Spleen (tissue), 7 donors: Measurements from ENCODE around the gene CALML5.

Experiments
- CTCF ChIP-seq, 11 experiments: fragments of 200-600 bp in 7 of 11; fragments of 450-650 bp in 4 of 11; sonication (generic) in 4 of 11; IDR thresholded peaks in 8 of 11; conservative IDR thresholded peaks in 3 of 11; 1 replicate in 7 of 11; 2 replicates in 4 of 11; pipeline versions ENCODE4 v1.4.0 to v1.8.0; 2016 to 2021; ENCODE audit warnings: antibody characterized with exemption in 11 of 11, inconsistent platforms in 4 of 11, mild to moderate bottlenecking in 1 of 11
- POLR2A ChIP-seq, 3 donors: fragments of 450-650 bp; IDR thresholded peaks; one replicate each; pipeline ENCODE4 v1.5.1; 2017; ENCODE audit warnings: antibody characterized with exemption in 3 of 3, mild to moderate bottlenecking in 1 of 3
- POLR2AphosphoS5 ChIP-seq, 3 donors: sonication (generic); formaldehyde crosslinking; IDR thresholded peaks; one replicate each; pipeline ENCODE4 v1.5.1; 2017; ENCODE audit warnings: antibody characterized with exemption in 3 of 3
- donor health status: DM: no; HTN: no; CAD: no; lungs with moderate emphysema.
- donor health status: DM: no; HTN: no; CAD: no.
- donor health status: DM: no; HTN: no; CAD: no.

GRCh38 chr10:5466451-5467206, 32.7 kb downstream of the CALML5 start:
- TF ChIP-seq CTCF (IDR thresholded peaks at IDR 0.05 in 8 of 11, conservative IDR thresholded peaks at IDR 0.05 in 3 of 11): no peak
- TF ChIP-seq POLR2AphosphoS5 (IDR thresholded peaks at IDR 0.05): no peak
- TF ChIP-seq POLR2A (IDR thresholded peaks at IDR 0.05): no peak
